Heart left ventricle (tissue), 16 donors: ENCODE results near the gene SELENON. TPM values are rescaled to one million over a fixed set of nuclear protein-coding genes. Genes with fewer than 3 reads are reported as not detected.

ENCODE experiments used
- ATAC-seq, 4 donors: fragments of 200-7000 bp; cut with Tn5 transposase; one replicate each; pipeline ENCODE4 v1.9.1; 2020 to 2022; ENCODE audit warnings: moderate library complexity in 4 of 4, mild to moderate bottlenecking in 3 of 4, moderate number of reproducible peaks in 1 of 4
- DNase-seq, 5 donors: peaks; one replicate each; pipeline ENCODE4 v3.0.0-alpha.2; 2020
- H3K27ac ChIP-seq, 12 donors: fragments of 200-600 bp; sonication (generic) in 4 of 12; one replicate each; pipeline versions ENCODE4 v1.5.0 to v1.8.0; 2016 to 2022; ENCODE audit warnings: mild to moderate bottlenecking in 2 of 12
- H3K27me3 ChIP-seq, 9 donors: fragments of 200-600 bp; sonication (generic) in 2 of 9; one replicate each; pipeline versions ENCODE4 v1.5.1 to v1.8.0; 2016 to 2022; ENCODE audit warnings: mild to moderate bottlenecking in 3 of 9
- H3K36me3 ChIP-seq, 9 donors: fragments of 200-600 bp; sonication (generic) in 2 of 9; one replicate each; pipeline versions ENCODE4 v1.5.0 to v1.8.0; 2018 to 2022; ENCODE audit warnings: mild to moderate bottlenecking in 2 of 9
- H3K4me1 ChIP-seq, 12 donors: fragments of 200-600 bp; sonication (generic) in 4 of 12; one replicate each; pipeline versions ENCODE4 v1.5.0 to v1.8.0; 2016 to 2022; ENCODE audit warnings: mild to moderate bottlenecking in 3 of 12
- H3K4me3 ChIP-seq, 12 donors: fragments of 200-600 bp; sonication (generic) in 4 of 12; one replicate each; pipeline versions ENCODE4 v1.5.0 to v1.8.0; 2017 to 2022; ENCODE audit warnings: mild to moderate bottlenecking in 9 of 12, moderate library complexity in 4 of 12
- H3K9me3 ChIP-seq, 12 donors: fragments of 200-600 bp; sonication (generic) in 4 of 12; one replicate each; pipeline versions ENCODE4 v1.5.0 to v1.8.0; 2016 to 2022; ENCODE audit warnings: mild to moderate bottlenecking in 1 of 12
- CTCF ChIP-seq, 12 donors: fragments of 200-600 bp; sonication (generic) in 4 of 12; IDR thresholded peaks; one replicate each; pipeline versions ENCODE4 v1.5.0 to v1.8.0; 2018 to 2022; ENCODE audit warnings: antibody characterized with exemption in 12 of 12, mild to moderate bottlenecking in 5 of 12
- POLR2A ChIP-seq, 2 donors: fragments of 450-650 bp; IDR thresholded peaks; one replicate each; pipeline ENCODE4 v1.6.1; 2017; ENCODE audit warnings: antibody characterized with exemption in 2 of 2, mild to moderate bottlenecking in 2 of 2, moderate library complexity in 2 of 2
- WGBS, 4 donors: extraction: QIAGEN DNeasy Blood & Tissue Kit in 2 of 4; methylation state at CpG; one replicate each; pipeline versions ENCODE4 v1.1.5 to v1.1.7; 2013 to 2018; 5-methylcytosine and 5-hydroxymethylcytosine counted together
- intact Hi-C, 10 donors: fragments of 100-400 bp; cut with DNase I; formaldehyde crosslinking; loops; one replicate each; pipeline versions ENCODE4 v1.11.1 to v1.14.2; 2022
- polyA plus RNA-seq, 2 donors: library from polyadenylated mRNA; stranded (reverse); fragments of 200-250 nt; gene quantifications; one replicate each; pipeline ENCODE4 v1.2.3, GENCODE V29; 2013
- total RNA-seq, 9 donors: library from RNA; depleted of rRNA in 2 of 9; stranded (reverse); fragments of >200 nt in 2 of 9; fragmentation: NEBNext Ultra II Directional in 3 of 9; extraction: Animal tissue kit (Norgen Biotek cat#: 25700) in 3 of 9; gene quantifications; one replicate each; pipeline versions ENCODE4 v1.1.0 to v1.2.4, GENCODE V29; 2016 to 2023
- donor health status: ischemic (EF 13 %, LVEDD 7.1; RV severe dilation, severe dysfunction).
- donor health status: healthy with polysubstance abuse.
- donor health status: DM: no; HTN: yes; CAD: no.
- donor health status: DM: no; HTN: no; CAD: no.
- donor health status: ischemic (EF 25% LVEDD 6.9; RV normal size, moderate dysfunction).
- donor health status: ischemic (EF 25% LVEDD 5.7; RV mildly dilated, moderate dysfunction).
- donor health status: healthy.
- donor health status: DM: yes; HTN: yes; CAD: no.
- donor health status: ischemic (EF 35%, LVEDD 5.7; RV mildly dilated, moderate dysfunction).
- donor health status: nonischemic (EF 11% LVEDD 7.7; RV severe dilation, severe dysfunction).
- donor health status: DM: yes; HTN: yes; CAD: no.
- donor health status: PGD.
- donor health status: ischemic (EF 29% LVEDD 5.4; RV normal size, mild dysfunction).
- donor health status: nonischemic (EF 23%, LVEDD 6.1; RV moderate dilation, normal function).

The SELENON gene
- total and polyA plus RNA-seq, 11 donors, result 28.9 to 92.3 (median 48.5) TPM

- WGBS, 4 donors, result 73 to 77% (median 76%) methylated on average over 22 of the region's 22 CpGs
- intact Hi-C loops, result loop anchor here in 8 of 10 donors (1.0 to 10.0 kb wide), 14 partner anchors 51 to 361 kb away; partner anchors contain the start of genes MAN1C1 (in 2 of the 8) and MACO1 (in 1 of the 8)
- DNase-seq, result no peak
- ATAC-seq, result peak; percentile 4 to 36 (median 20)
- H3K27me3 ChIP-seq, result no peaks in the 10 kb centered on the region
- peaks cover 3 to 40% (median 26%) of the 10 kb centered on the region in 12 donors for H3K4me1 ChIP-seq
- H3K36me3 ChIP-seq, result no peaks in the 10 kb centered on the region
- TF ChIP-seq POLR2A (IDR thresholded peaks at IDR 0.05), result no peak
- TF ChIP-seq CTCF (IDR thresholded peaks at IDR 0.05), result no peak
- H3K9me3 ChIP-seq, result no peaks in the 10 kb centered on the region
- H3K27ac ChIP-seq, result peak overlapping the region in 7 of 12 donors; percentile 22 to 69 (median 41)
- H3K4me3 ChIP-seq, result no peak overlapping the region
These were observed 3.8 kb upstream of the SELENON start for GRCh38 chr1:25795946-25796810.

- no peaks in the 10 kb centered on the region for H3K27me3 ChIP-seq
- peaks cover 0 to under 1% (median 0%) of the 10 kb centered on the region in 9 donors for H3K36me3 ChIP-seq
- DNase-seq (peak; percentile 78 to 91 (median 84)), ATAC-seq (peak; percentile 20 to 48 (median 38))
- H3K27ac ChIP-seq, result peak overlapping the region in 7 of 12 donors; percentile 22 to 69 (median 41)
- H3K9me3 ChIP-seq, result no peaks in the 10 kb centered on the region
- peaks cover 3 to 48% (median 32%) of the 10 kb centered on the region in 12 donors for H3K4me1 ChIP-seq
- TF ChIP-seq POLR2A (IDR thresholded peaks at IDR 0.05) (no peak), CTCF (IDR thresholded peaks at IDR 0.05) (peak; percentile 76 to 85 (median 78))
- no peak overlapping the region for H3K4me3 ChIP-seq
- intact Hi-C loops, result loop anchor here in 8 of 10 donors (1.0 to 10.0 kb wide), 14 partner anchors 52 to 362 kb away; partner anchors contain the start of genes MAN1C1 (in 2 of the 8) and MACO1 (in 1 of the 8)
- 5 to 11% (median 7%) methylated on average over 19 of the region's 19 CpGs for WGBS, 4 donors
These were observed 3.1 kb upstream of the SELENON start for GRCh38 chr1:25796811-25797458.

GRCh38 chr1:25797939-25798338, 2.1 kb upstream of the SELENON start:
- Histone ChIP-seq H3K27me3 (no peaks in the 10 kb centered on the region), H3K27ac (peak overlapping the region in 3 of 12 donors; percentile 42 to 97 (median 88)), H3K36me3 (peaks cover 0 to 3% (median 0%) of the 10 kb centered on the region in 9 donors), H3K4me1 (peaks cover 3 to 58% (median 42%) of the 10 kb centered on the region in 12 donors), H3K9me3 (no peaks in the 10 kb centered on the region), H3K4me3 (no peak overlapping the region)
- intact Hi-C loops, result loop anchor here (2.0 to 10.0 kb wide), 14 partner anchors 53 to 363 kb away; partner anchors contain the start of genes MAN1C1 (in 2 of the 10) and MACO1 (in 1 of the 10)
- ATAC-seq (peak in 3 of 4 donors; percentile 23 to 45 (median 37)), DNase-seq (peak in 2 of 5 donors; percentile 67 to 73)
- 74 to 89% (median 84%) methylated on average over 7 to 8 of the region's 8 CpGs for WGBS, 4 donors
- no peak for TF ChIP-seq POLR2A (IDR thresholded peaks at IDR 0.05)
- peak; percentile 21 to 57 (median 38) for TF ChIP-seq CTCF (IDR thresholded peaks at IDR 0.05)
